Upper lobe of left lung (tissue), 4 donors: Measurements from ENCODE around the gene MYO5B.

Experiments used
- EP300 ChIP-seq, 4 donors: sonication (generic); formaldehyde crosslinking; IDR thresholded peaks; one replicate each; pipeline ENCODE4 v1.5.1; 2017; ENCODE audit warnings: antibody characterized with exemption in 4 of 4, control low read depth in 2 of 4
- POLR2A ChIP-seq, 4 donors: fragments of 450-650 bp; IDR thresholded peaks; one replicate each; pipeline ENCODE4 v1.5.1; 2016 to 2017; ENCODE audit warnings: antibody characterized with exemption in 4 of 4, mild to moderate bottlenecking in 2 of 4
- POLR2AphosphoS5 ChIP-seq, 2 donors: sonication (generic); formaldehyde crosslinking; IDR thresholded peaks; one replicate each; pipeline ENCODE4 v1.5.1; 2017; ENCODE audit warnings: antibody characterized with exemption in 2 of 2
- TF ChIP-seq, protein P1 (sequence below), 6 experiments: fragments of 450-650 bp in 4 of 6; fragments of 200-600 bp in 2 of 6; sonication (generic) in 2 of 6; IDR thresholded peaks; one replicate each; pipeline ENCODE4 v1.5.1; 2016 to 2019; ENCODE audit warnings: antibody characterized with exemption in 6 of 6

- TF ChIP-seq, protein P1, sequence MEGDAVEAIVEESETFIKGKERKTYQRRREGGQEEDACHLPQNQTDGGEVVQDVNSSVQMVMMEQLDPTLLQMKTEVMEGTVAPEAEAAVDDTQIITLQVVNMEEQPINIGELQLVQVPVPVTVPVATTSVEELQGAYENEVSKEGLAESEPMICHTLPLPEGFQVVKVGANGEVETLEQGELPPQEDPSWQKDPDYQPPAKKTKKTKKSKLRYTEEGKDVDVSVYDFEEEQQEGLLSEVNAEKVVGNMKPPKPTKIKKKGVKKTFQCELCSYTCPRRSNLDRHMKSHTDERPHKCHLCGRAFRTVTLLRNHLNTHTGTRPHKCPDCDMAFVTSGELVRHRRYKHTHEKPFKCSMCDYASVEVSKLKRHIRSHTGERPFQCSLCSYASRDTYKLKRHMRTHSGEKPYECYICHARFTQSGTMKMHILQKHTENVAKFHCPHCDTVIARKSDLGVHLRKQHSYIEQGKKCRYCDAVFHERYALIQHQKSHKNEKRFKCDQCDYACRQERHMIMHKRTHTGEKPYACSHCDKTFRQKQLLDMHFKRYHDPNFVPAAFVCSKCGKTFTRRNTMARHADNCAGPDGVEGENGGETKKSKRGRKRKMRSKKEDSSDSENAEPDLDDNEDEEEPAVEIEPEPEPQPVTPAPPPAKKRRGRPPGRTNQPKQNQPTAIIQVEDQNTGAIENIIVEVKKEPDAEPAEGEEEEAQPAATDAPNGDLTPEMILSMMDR (IDR thresholded peaks at IDR 0.05) = no peak
- TF ChIP-seq POLR2A (IDR thresholded peaks at IDR 0.05) = no peak
- no peak for TF ChIP-seq EP300 (IDR thresholded peaks at IDR 0.05)
- no peak for TF ChIP-seq POLR2AphosphoS5 (IDR thresholded peaks at IDR 0.05)
Measured at GRCh38 chr18:50143294-50143693, 51.7 kb downstream of the MYO5B start.
